Lower leg skin (tissue), 4 donors: ENCODE measurements around the gene IL4I1. TPM values are rescaled to one million over a fixed set of nuclear protein-coding genes. Genes with fewer than 3 reads are reported as not detected.

Experiments
- DNase-seq, 2 donors: peaks; one replicate each; pipeline ENCODE4 v3.0.0-alpha.2; 2019; ENCODE audit warnings: low spot score in 2 of 2
- H3K4me3 ChIP-seq: fragments of 200-600 bp; sonication (generic); 2 replicates; pipeline ENCODE4 v1.5.1; 2017; ENCODE audit warnings: mild to moderate bottlenecking, low read depth; ENCODE audit not compliant: poor library complexity, severe bottlenecking
- POLR2A ChIP-seq, 2 donors: fragments of 450-650 bp; IDR thresholded peaks; one replicate each; pipeline ENCODE4 v1.6.1; 2016 to 2017; ENCODE audit warnings: antibody characterized with exemption in 2 of 2, mild to moderate bottlenecking in 1 of 2, moderate library complexity in 1 of 2
- WGBS, 2 donors: methylation state at CpG; one replicate each; pipeline ENCODE4 v1.1.5; 2018; 5-methylcytosine and 5-hydroxymethylcytosine counted together
- intact Hi-C: fragments of 100-400 bp; cut with DNase I; formaldehyde crosslinking; loops from one replicate; pipeline ENCODE4 v1.15.0; 2023; ENCODE audit warnings: low total_unique reads
- total RNA-seq, 4 donors: library from RNA; depleted of rRNA; stranded (reverse); fragments of >200 nt; gene quantifications; one replicate each; pipeline ENCODE4 v1.1.0, GENCODE V29; 2016
- TF ChIP-seq, protein P1 (sequence below), 3 donors: fragments of 450-650 bp; IDR thresholded peaks; one replicate each; pipeline ENCODE4 v1.5.1; 2016; ENCODE audit warnings: antibody characterized with exemption in 3 of 3, mild to moderate bottlenecking in 3 of 3, moderate library complexity in 2 of 3

IL4I1 gene
- total RNA-seq, 4 donors from 2014 or later = 0.42 TPM; not detected in 3

DNA sequence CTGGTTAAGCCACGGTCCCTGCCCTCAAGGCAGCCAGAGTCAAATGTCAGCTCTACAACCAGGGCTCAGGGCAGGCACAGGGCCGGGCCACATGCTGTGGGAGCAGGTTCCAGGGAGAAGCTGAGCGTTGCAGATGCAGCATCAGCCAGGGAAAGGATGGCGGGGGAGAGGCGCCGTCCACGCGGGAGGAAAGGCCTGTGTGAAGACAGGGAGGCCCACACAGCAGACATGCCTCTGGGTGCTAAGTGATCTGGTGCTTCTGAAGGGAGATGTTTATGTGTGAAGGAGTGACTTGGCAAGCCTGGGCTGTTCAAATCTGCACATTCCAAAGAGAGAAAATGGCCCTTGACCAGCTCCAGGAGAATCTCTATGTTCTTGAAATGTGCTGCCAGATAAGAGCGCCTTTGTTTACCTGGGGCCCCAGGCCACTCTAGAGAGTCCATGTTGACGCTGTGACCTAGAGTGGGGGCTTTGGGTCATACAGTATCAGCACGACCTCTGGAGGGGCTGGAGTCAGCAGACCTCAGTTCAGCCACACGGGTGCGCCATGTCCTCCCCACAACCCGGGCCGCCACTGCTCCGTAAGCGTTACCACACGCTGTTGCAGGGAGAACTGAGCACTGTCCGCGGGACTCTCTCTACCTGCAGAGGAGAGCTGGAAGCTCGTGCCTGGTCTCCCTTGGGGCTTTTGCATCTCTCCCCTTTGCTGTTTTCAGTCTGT lies 16.4 kb upstream of the IL4I1 start:
- no peak for DNase-seq
- TF ChIP-seq, protein P1, sequence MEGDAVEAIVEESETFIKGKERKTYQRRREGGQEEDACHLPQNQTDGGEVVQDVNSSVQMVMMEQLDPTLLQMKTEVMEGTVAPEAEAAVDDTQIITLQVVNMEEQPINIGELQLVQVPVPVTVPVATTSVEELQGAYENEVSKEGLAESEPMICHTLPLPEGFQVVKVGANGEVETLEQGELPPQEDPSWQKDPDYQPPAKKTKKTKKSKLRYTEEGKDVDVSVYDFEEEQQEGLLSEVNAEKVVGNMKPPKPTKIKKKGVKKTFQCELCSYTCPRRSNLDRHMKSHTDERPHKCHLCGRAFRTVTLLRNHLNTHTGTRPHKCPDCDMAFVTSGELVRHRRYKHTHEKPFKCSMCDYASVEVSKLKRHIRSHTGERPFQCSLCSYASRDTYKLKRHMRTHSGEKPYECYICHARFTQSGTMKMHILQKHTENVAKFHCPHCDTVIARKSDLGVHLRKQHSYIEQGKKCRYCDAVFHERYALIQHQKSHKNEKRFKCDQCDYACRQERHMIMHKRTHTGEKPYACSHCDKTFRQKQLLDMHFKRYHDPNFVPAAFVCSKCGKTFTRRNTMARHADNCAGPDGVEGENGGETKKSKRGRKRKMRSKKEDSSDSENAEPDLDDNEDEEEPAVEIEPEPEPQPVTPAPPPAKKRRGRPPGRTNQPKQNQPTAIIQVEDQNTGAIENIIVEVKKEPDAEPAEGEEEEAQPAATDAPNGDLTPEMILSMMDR (IDR thresholded peaks at IDR 0.05) = no peak
- H3K4me3 ChIP-seq = no peak overlapping the region
- intact Hi-C loops = no loop called here
- WGBS, 2 donors = 84% methylated on average over 19 to 21 of the region's 21 CpGs

DNA sequence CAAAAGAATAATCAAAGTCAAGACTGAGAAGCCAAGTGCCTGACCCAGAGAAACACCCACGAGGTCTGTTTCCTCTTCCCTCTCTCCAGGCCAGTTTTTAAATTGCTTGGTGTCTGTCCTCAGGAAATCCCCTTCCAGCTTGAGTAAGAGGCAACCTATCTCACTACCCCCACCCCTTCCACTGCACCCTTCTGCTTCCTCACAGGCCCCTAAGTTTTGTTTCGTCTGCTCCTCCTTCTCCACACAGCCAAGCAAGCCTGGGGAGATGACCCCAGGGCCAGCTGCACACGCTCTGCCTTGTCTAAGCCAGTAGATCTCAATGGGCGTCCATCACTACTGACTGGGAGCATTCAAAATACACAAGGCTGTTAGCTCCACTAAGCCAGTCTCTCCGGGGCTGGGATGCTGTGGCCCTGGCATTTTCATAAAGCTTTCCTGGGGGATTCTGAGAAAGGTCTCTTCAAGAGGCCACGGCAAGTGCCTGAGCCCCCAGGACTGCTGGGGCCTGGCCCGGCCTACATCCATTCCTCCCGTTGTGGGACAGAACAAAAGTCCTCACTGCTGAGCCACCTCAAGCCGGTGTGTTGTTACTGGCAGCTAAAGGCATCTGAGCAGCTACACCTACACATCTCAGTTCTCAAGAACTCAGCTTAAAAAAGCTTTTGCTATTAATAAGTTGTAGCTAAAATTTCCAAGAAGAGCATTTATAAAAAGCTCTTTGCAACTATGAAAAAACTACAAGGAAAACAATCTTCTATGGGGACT lies 14.9 kb upstream of the IL4I1 start:
- 57 to 64% methylated on average over 9 of the region's 9 CpGs for WGBS, 2 donors
- H3K4me3 ChIP-seq = no peak overlapping the region
- TF ChIP-seq, protein P1 (IDR thresholded peaks at IDR 0.05) = no peak
- no peak for TF ChIP-seq POLR2A (IDR thresholded peaks at IDR 0.05)
- intact Hi-C loops = no loop called here
- DNase-seq = no peak

DNA sequence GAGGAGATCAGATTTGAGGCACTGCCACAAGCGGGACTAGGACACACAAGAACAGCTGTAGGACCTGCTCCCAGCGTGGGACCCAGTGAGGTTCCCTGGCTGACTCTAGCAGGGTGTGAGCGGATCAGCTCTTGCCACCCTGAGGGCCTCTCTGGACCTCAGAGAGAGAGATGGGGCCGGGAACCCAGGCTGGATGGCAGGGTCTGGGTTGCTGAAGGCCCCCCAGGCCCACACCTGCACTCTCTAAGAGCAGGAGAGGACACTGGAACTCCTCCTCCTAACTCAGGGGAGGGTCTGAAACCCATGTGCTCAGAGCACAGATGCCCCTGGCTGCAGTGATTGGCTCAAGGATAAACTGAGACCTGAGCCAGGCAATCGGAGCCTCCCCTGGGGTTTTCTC lies 13.5 kb upstream of the IL4I1 start:
- H3K4me3 ChIP-seq = no peak overlapping the region
- intact Hi-C loops = no loop called here
- DNase-seq = no peak
- WGBS, 2 donors = 83 to 91% methylated on average over 4 to 5 of the region's 5 CpGs
- TF ChIP-seq, protein P1 (IDR thresholded peaks at IDR 0.05) = no peak
- TF ChIP-seq POLR2A (IDR thresholded peaks at IDR 0.05) = no peak

DNA sequence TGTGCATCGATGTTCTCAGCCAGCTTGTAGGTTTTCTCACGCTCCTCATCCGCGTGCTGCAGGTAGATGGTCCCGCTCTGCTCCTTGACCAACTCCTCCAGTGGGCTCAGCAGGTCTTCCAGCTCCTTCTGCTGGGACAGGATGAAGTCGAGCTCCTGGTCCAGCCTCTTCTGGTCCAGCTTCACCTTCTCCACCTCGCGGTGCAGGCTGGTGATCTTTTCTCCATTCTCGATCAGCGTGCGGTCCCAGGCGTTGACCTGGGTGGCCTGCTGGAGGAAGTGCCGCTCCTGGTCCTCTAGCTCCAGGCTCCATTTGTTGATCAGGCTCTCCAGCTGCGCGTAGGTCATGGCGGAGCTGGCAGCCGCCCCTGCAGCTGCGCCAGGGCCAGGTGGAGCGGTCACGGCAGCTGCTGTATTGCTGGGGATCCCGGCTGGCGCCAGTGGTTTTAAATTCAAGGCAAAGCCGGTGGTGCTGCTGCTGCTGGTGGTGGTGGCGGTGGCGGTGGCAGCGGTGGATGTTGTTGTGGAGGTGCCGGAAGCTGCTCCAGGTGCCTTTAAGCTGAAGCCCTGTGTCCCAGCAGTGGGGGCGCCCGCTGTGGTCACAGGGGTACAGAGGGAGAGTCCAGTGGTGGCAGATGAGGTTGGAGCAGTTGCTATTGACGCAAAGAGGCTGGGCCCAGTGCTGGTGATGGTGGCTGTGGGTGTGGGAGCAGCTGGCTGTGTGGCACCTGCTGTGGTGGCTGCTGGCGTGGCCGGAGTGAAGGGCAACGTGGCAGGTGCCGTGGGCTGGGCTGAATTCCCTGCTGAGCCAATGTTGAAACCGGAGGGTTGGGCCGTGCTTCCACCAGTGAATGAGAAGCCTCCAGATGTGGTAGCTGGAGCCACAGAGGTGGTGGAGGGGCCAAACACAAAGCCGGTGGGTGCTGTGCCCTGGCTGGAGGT lies 12.1 kb upstream of the IL4I1 start:
- 96% methylated on average over 37 of the region's 37 CpGs for WGBS, 2 donors
- TF ChIP-seq POLR2A (IDR thresholded peaks at IDR 0.05) = no peak
- TF ChIP-seq, protein P1 (IDR thresholded peaks at IDR 0.05) = no peak
- intact Hi-C loops = no loop called here
- H3K4me3 ChIP-seq = no peak overlapping the region
- no peak for DNase-seq

DNA sequence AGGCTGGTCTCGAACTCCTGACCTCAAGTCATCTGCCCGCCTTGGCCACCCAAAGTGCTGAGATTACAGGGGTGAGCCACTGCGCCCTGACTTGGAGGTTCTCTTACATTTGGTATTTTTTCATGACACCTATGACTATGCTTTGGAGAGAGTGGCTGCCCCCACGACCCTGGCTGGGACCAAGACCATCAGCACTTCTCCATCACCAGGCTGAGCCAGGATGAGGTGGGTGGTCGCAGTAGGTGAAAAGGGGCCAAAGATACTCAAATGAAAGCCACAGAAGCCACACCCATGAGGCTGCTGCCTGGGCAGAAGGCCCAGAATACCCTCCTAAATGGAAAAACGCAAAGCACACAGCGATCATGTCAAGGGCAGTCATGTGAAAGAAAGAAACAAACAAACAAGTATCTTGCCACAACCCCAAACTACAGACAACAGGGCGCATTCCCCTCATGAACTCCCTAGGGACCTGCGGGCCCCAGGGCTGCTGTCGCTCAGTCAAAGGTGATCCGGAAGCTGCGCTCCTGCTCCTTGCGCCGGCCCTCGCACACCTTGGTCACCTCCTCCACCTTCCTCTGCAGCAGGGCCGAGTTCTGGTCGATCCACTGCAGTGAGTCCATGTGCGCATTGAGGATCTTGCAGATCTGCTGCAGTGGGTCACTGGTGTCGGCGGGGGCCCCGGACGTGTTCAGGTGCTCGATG lies 11.2 kb upstream of the IL4I1 start:
- DNase-seq = no peak
- no peak overlapping the region for H3K4me3 ChIP-seq
- intact Hi-C loops = no loop called here
- 88 to 92% methylated on average over 23 of the region's 23 CpGs for WGBS, 2 donors
- no peak for TF ChIP-seq POLR2A (IDR thresholded peaks at IDR 0.05)
- TF ChIP-seq, protein P1 (IDR thresholded peaks at IDR 0.05) = no peak
